GM21390 (cell line): Measurements from ENCODE around the gene GADD45GIP1.

Source experiments
- ATAC-seq: cut with Tn5 transposase; IDR thresholded peaks from one replicate; pipeline ENCODE4 v1.9.1; 2021; ENCODE audit not compliant: unreplicated experiment

Gene GADD45GIP1

GRCh38 chr19:12956446-12957388, at the start of gene GADD45GIP1:
Gene GADD45GIP1 (minus strand): TSS chr19:12957223. CDS start chr19:12957212, 11 bp downstream.
- peak; percentile 80 for ATAC-seq

- ATAC-seq = no peak
These were observed 48.9 kb upstream of the GADD45GIP1 start for GRCh38 chr19:13005861-13006370.

- no peak for ATAC-seq
These were observed 48.2 kb upstream of the GADD45GIP1 start for GRCh38 chr19:13005253-13005652.

- ATAC-seq = no peak
These were observed 47.2 kb upstream of the GADD45GIP1 start for GRCh38 chr19:13004273-13004672.

- no peak for ATAC-seq
These were observed 46.1 kb upstream of the GADD45GIP1 start for GRCh38 chr19:13003081-13003480.

- ATAC-seq = no peak
These were observed 45.3 kb upstream of the GADD45GIP1 start for GRCh38 chr19:13002166-13002898.

- no peak for ATAC-seq
These were observed 44.6 kb upstream of the GADD45GIP1 start for GRCh38 chr19:13001502-13002165.

- ATAC-seq = no peak
These were observed 44.1 kb upstream of the GADD45GIP1 start for GRCh38 chr19:13001166-13001501.

- ATAC-seq = no peak
These were observed 41.2 kb upstream of the GADD45GIP1 start for GRCh38 chr19:12997967-12998940.

GRCh38 chr19:12997179-12997966, 40.4 kb upstream of the GADD45GIP1 start:
- no peak for ATAC-seq

GRCh38 chr19:12996406-12997094, 39.5 kb upstream of the GADD45GIP1 start:
- ATAC-seq = no peak

GRCh38 chr19:12995596-12996405, 38.8 kb upstream of the GADD45GIP1 start:
- ATAC-seq = no peak

GRCh38 chr19:12994701-12995595, 37.9 kb upstream of the GADD45GIP1 start, which contains the start of gene NFIX:
Gene NFIX (plus strand): TSS chr19:12995475. CDS start chr19:12995838, 363 bp downstream.
- no peak for ATAC-seq

GRCh38 chr19:12993562-12993961, 36.5 kb upstream of the GADD45GIP1 start:
- no peak for ATAC-seq

- no peak for ATAC-seq
These were observed 35.7 kb upstream of the GADD45GIP1 start for GRCh38 chr19:12992729-12993128.

GRCh38 chr19:12991296-12991695, 34.3 kb upstream of the GADD45GIP1 start:
- ATAC-seq = no peak

- no peak for ATAC-seq
These were observed 33.8 kb upstream of the GADD45GIP1 start for GRCh38 chr19:12990853-12991252.
